PC-3 (cell line): ENCODE data around the gene CRYGN.

Source experiments
- CTCF ChIP-seq: fragments of 300-600 bp; sonication (generic); conservative IDR thresholded peaks from 2 replicates; pipeline ENCODE4 v1.5.1; 2017; ENCODE audit warnings: antibody characterized with exemption, low read depth, mild to moderate bottlenecking, low read length
- EZH2 ChIP-seq: fragments of 300-600 bp; sonication (generic); IDR thresholded peaks from one replicate; pipeline ENCODE4 v1.6.1; 2017; ENCODE audit warnings: antibody characterized with exemption, mild to moderate bottlenecking, low read length; ENCODE audit not compliant: unreplicated experiment
- EZH2phosphoT487 ChIP-seq: fragments of 300-600 bp; sonication (generic); IDR thresholded peaks from 2 replicates; pipeline ENCODE4 v1.6.1; 2018; ENCODE audit warnings: mild to moderate bottlenecking, antibody characterized with exemption, low read length, borderline replicate concordance

DNA sequence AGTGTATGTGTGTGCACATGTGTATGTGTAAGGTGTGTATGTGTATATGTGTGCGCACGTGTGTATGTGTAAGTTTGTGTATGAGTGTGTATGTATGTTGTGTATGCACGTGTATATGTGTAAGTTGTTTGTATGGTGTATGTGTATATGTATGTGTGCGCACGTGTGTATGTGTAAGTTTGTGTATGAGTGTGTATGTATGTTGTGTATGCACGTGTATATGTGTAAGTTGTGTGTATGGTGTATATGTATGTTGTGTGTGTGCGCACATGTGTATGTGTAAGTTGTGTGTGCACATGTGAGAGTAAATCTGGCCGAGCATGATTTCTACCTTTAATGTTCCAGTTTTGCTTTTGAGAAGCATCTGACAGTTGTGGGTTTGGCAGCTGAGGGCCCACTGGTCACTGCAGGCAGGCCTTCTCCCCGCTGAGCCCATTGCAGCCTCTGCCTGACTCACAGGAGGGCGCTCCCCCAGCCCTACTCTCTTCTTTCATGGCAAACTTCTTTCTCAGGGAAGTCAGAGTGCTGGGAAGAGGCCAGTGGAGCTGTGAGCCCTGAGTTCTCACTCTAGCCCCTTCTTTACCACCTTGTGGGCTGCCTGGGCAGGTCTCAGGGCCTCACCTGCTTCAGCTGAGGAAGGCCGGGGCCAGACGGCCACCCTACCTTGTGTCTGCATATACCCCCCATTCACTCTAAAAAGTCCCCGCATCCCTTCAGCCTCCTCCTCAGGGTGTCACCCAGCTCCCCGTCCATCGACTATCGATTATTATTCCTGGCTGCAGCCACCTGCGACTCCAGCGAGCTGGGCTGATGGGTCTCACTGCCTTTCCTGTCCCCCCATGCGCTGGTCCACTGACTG is 41.3 kb downstream of the CRYGN start:
- TF ChIP-seq EZH2 = no peak
- TF ChIP-seq CTCF = no peak
- no peak for TF ChIP-seq EZH2phosphoT487
